Measurements from ENCODE around the gene GRPEL1. TPM values are rescaled to one million over a fixed set of nuclear protein-coding genes. Genes with fewer than 3 reads are reported as not detected.
"Not testable (repeated sequence)": the region's sequence is repeated elsewhere in the genome, so short reads cannot be mapped to it uniquely, and the experiment has no call there.

Gene GRPEL1
- total and polyA plus RNA-seq, 4 donors, result 9.8 to 98.1 (median 40.2) TPM

- TF ChIP-seq MAX (IDR thresholded peaks at IDR 0.05) (no peak), FOXA1 (IDR thresholded peaks at IDR 0.05) (no peak), SP1 (IDR thresholded peaks at IDR 0.05) (peak; percentile 96), YY1 (IDR thresholded peaks at IDR 0.05) (no peak), CTCF (IDR thresholded peaks at IDR 0.05; ENCODE audit: low read depth, low read length, missing input control) (no peak)
Measured at GRCh38 chr4:7103607-7104365, 35.9 kb upstream of the GRPEL1 start (continued).

GRCh38 chr4:7103031-7103606 is 35.3 kb upstream of the GRPEL1 start:
- Histone ChIP-seq H3K9me3 (ENCODE audit: control insufficient read depth in 4 of 4, low read length in 3 of 4) (no peaks in the 10 kb centered on the region), H3K27ac (ENCODE audit: low read depth in 1 of 2, low read length in 2 of 2) (peak overlapping the region; percentile 69 to 73), H3K9ac (ENCODE audit: low read depth in 1 of 2, low read length in 2 of 2) (peak overlapping the region in 1 of 2 donors; percentile 57), H3K27me3 (ENCODE audit: control insufficient read depth in 4 of 4, insufficient read depth in 4 of 4, low read length in 3 of 4) (no peaks in the 10 kb centered on the region), H3K4me3 (ENCODE audit: low read depth in 1 of 3, low read length in 3 of 3) (peak overlapping the region; percentile 59 to 83 (median 75)), H3K36me3 (ENCODE audit: control insufficient read depth in 4 of 4, insufficient read depth in 3 of 4, low read depth in 1 of 4, low read length in 3 of 4) (no peaks in the 10 kb centered on the region), H3K4me1 (ENCODE audit: control insufficient read depth in 4 of 4, insufficient read depth in 4 of 4, low read length in 3 of 4) (peaks cover 3 to 25% (median 20%) of the 10 kb centered on the region in 4 donors)
- TF ChIP-seq TAF1 (conservative IDR thresholded peaks at IDR 0.05) (peak; percentile 50), YY1 (IDR thresholded peaks at IDR 0.05) (peak; percentile 94), HNF4G (IDR thresholded peaks at IDR 0.05) (no peak), RAD21 (IDR thresholded peaks at IDR 0.05) (no peak), REST (IDR thresholded peaks at IDR 0.05) (peak; percentile 47)
- peak; percentile 90 for DNase-seq (ENCODE audit: low spot score)
- WGBS, result under 1% methylated on average over 35 of the region's 35 CpGs

- H3K27ac ChIP-seq (ENCODE audit: low read depth in 1 of 2, low read length in 2 of 2), result peak overlapping the region; percentile 69 to 73
- not testable (repeated sequence) for H3K36me3 ChIP-seq (ENCODE audit: control insufficient read depth in 4 of 4, insufficient read depth in 3 of 4, low read depth in 1 of 4, low read length in 3 of 4); H3K9me3 ChIP-seq (ENCODE audit: control insufficient read depth in 4 of 4, low read length in 3 of 4); H3K27me3 ChIP-seq (ENCODE audit: control insufficient read depth in 4 of 4, insufficient read depth in 4 of 4, low read length in 3 of 4); DNase-seq (ENCODE audit: low spot score)
- peaks cover 3 to 25% (median 20%) of the 10 kb centered on the region in 4 donors for H3K4me1 ChIP-seq (ENCODE audit: control insufficient read depth in 4 of 4, insufficient read depth in 4 of 4, low read length in 3 of 4)
- H3K9ac ChIP-seq (ENCODE audit: low read depth in 1 of 2, low read length in 2 of 2), result peak overlapping the region in 1 of 2 donors; percentile 57
- peak overlapping the region; percentile 59 to 83 (median 75) for H3K4me3 ChIP-seq (ENCODE audit: low read depth in 1 of 3, low read length in 3 of 3)
- 47% methylated on average over 12 of the region's 12 CpGs for WGBS
Measured at GRCh38 chr4:7102516-7102909, 34.6 kb upstream of the GRPEL1 start.
